Measurements from ENCODE around the gene NATD1.

Gene NATD1

DNA sequence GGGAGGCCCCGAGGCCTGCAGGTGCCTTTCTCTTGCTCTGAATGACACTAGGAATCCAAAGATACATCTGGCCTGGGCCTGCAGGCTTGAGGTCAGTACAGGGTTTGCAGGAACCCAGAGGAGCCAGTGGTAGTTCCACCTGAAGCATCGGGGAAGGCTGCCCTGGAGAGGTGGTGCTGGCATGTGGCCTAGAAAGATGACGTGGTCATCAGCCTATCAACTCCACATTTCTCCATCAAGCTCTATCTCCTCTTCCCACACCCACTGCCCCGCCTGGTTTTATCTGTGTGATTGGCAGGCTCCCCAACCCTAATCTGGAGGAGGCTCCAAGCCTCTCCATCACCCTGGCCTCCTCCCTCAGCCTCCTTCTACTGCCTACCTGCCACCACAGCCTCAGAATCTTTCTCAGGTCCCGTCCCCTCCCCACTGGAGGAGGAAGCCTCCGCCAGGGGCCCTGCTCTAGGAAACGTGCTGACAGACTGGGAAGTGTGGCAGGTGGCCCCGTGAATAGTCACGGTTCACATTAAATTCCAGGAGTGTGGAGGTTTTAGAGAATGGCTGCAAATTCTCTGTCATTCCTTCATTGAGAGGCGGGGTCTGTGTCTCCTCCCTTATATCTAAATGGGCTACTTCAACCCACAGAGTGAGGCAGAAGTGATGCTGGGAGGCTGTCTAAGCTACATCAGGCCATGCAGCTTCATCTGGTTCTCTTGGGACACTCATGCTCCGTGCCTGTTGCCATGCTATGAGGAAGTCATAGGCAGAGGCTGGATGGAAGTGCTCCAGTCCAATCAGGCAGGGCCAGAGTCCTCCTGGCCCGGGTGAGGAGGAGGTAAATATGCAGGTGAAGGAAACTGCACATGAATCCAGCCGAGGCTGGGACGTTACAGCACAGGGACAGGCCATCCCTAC, 19.9 kb upstream of the NATD1 start:
- no peak for DNase-seq

DNA sequence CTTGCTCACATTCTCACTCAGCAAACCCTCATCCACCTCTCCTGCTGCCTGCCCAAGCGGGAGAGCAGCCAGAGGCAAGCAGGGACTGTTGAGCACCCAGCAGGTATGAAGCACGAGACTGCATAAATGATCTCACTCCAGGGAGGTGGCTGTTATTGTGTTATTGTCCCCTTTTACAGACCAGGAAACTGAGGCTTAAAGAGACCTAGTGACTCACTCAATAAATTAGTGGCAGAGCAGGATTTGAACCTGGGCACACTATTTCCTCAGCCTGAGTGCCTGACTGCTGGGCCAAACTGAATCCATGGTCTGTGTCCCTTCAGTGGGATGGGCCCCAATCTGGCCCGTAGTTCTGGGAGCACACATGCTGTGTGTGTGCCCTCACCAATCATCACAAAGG, 19.0 kb upstream of the NATD1 start:
- no peak for DNase-seq

DNA sequence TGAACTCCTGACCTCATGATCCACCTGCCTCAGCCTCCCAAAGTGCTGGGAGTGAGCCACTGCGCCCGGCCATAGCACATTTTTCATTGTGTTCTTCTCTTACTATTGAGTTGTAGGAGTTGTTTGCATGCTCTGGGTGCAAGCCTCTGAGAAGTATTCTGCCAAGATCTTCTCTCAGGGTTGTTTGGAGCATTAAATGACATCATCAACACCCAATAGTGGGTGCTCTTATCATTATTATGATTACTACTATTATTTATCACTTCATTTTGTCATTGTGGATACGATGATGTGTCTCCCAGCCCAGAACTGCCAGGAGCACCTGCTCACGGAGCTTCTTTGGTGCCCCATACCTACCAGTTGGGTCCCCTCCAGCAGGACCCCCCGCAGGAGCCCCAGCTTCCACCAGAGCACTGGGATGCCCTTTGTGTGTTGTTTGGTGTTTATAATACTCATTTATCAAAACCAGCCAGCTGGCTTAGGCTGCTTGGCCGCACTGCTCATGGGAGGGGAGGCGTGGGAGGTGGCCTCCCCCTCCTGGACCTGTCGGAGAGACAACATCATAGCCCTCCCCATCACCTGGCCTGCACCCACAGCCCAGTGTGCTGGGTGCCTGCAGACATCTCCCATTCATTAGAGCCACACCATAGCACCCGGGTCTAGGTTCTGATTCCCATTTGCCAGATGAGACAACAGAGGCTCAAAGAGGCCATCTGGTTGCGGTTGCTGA, 18.4 kb upstream of the NATD1 start:
- no peak for DNase-seq

DNA sequence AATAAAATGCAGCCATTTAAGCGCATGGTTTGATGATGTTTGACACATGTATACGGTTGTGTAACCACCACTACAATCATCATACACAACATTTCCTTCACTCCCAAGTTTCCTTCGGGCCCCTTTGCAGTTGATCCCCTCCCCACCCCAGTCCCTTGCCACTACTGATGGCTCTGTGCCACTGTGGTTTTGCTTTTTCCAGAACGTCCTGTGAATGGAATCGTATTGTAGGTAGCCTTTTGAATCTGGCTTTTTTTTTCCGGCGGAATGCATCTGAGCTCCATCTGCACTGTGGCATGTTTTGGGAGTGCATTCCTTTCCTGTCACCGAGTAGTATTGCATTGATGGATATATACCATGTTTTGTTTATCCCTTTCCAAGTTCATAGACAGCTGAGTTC, 16.2 kb upstream of the NATD1 start:
- no peak for DNase-seq

DNA sequence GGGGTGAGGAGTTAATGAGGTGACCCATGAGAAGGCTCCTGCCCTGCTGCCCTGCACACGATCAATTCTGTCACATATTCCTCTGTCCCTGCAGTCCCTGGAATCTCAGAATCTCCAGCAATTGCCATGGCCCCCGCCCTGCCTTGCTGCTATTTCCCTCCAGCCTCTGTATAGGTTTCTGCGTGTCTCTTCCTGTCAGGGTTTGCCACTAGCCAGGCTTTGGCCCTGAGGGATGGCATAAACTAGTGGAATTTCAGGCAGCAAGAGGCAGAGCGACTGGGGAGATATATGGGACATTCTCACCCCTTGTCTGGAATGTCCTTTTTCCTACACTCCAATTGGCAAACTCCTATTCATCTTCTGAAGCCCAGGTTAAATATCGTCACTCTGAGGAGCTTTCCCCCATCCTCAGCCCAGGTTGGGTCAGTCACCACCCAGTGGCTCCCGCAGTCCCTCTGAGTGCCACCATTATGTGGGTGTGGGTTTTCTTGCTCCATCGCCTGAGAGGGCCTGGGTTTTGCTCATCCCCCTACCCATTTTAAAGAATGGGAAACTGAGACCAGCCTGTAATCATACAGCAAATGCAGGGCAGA, 15.5 kb upstream of the NATD1 start:
- no peak for DNase-seq

DNA sequence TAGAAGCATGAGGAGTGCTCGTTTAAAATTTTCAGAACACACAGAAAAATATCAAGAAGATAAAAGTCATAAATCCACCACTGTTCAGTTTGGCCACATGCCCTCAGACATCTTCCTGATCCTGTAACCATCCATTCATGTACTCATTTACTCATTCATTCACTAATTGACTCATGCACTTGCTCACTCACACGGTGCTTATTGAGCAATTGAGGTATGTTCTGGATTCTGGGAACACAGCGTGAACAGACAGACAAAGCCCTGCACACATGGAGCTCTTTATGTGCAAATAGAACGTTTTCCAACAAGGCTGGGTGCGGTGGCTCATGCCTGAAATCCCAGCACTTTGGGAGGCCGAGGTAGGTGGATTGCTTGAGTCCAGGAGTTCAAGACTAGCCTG, 10.2 kb upstream of the NATD1 start:
- no peak for DNase-seq

DNA sequence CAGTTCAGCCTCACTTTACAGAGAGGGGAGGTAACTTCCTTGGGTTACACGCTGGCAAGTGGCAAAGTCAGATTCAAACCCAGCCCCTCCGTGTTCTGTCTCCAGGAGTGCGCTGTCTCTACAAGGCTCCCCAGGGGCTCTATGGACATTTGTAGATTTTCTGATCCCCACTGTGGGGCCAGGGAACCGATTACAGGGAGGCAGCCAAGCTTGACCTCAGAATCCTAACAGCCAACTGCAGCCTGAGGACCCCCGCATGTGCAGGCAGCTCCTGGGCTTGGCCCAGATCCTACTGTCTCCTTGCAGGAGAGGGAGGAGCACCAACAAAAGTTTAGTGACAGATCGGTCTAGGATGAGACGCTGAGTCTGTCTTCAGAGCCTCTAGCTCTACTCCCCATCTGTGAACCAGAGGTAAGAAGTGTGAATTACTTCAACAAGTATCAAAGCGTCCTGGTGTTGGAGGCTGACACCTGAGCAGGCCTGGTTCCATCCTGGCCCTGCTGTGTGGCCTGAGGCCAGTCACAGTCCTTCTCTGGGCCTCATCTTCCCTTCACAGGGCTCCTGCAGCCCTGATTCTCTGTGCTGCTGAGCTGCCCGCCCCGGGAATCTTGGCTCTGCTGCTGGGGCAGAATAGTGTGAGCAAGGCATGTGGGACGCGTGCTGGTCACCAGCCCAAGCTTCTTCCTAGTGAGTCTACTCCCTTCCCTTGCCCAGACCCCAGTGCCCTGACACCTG, 9.2 kb upstream of the NATD1 start:
- no peak for DNase-seq

DNA sequence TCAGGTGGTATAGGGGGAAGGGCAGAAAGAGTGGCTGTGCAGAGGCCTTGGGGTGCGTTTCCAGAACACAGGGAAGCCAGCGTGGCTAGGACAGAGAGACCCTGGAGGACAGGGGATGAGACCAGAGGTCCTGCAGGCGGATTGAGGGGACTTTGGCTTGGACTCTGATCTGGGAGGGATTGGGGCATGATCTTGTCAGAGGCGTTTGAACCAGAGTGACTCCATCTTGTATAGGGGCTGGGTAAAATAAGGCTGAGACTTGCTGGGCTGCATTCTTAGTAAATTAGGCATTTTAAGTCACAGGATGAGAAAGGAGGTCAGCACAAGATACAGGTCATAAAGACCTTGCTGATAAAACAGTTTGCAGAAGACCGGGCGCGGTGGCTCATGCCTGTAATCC, 5.4 kb upstream of the NATD1 start:
- no peak for DNase-seq

DNA sequence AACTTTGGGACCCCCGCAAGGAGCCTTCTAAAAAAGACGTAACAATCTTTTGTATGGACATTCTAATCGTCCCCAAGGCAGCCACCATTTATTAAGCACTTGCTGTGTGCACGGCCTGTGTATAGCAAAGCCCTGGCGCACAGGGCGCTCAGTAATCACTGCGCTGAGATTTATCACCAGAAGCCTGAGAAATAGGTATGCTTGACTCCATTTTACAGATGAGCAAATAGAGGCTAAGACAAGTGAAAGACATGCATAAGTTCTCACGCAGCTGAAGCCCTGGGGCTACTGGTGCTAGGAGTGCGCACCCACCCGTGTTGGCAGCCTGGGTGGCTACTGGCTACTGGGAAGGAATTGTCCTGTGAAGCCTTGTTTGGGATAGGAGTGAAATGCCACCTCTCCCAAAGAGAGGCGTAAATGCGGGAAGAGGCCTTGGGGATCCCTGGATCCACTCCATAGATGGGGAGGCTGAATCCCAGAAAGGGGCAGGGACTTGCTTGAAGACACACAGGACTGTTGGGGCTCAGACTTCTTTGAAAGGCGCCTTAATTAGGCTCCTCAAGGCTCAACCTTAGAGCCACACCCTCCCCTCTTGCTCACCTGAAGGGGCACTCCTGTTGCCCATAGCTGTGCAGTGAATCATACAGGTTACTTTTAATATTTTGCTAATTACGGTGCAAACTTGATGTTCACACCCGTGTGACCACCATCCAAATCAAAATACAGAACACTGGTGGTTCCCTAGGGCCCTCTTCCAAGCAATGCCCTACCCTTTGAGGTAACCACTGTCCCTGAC, 634 bp upstream of the NATD1 start:
- no peak for DNase-seq

DNA sequence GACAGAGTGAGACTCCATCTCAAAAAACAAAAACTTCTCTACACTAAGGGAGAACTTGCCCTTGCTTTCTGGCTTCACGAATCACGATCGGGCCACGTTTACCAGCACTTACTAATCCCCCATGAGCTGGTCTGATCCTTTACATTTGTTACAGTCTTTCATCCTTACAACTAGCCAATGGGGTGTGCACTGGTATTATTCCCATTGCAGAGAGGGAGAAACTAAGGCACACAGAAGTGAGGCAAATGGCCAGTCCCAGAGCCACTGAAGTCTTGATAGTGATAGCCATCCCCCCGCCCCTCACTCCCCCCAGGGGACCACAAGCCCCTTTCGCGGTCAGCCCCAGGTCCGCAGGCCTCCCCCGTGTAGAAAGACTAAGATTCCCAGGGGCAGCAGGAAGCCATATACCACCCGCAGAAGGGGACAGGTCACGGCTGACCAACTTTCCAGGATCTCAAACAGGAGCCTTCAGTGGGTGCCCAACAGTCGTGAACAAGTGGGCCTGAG, 868 bp downstream of the NATD1 start:
- no peak for DNase-seq

DNA sequence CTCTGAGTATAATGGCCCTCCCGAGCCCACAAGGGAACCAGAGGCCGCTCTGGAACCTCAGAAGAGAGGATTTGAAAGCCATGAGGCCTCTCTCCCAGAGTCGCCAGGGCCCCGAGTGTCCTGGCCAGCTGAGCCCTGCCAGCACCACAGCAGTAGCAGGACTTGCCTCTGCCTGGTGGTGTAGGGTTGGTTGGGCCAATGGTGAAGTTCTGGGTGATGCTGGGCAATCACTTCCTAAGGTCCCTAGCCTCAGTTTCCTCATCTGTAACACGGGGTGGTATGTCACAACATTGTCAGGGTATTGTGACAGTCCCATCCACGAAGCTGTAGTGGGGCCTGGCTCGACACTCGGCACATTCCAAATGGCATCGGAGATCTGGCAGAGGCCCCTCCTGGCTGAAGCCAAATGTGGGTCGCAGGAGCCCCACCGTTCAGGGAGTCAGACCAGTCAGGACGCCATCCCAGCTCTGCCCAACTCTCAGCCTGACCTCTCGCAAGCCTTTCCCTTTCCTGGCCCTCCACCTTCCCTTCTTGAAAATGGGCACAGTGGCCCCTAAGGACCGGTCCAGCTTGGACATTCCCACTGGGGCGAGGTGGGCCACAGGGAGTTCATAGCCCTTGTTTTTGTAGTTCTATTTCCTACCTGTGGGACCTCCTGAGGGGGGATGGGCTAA, 1.7 kb downstream of the NATD1 start:
- DNase-seq = no peak

DNA sequence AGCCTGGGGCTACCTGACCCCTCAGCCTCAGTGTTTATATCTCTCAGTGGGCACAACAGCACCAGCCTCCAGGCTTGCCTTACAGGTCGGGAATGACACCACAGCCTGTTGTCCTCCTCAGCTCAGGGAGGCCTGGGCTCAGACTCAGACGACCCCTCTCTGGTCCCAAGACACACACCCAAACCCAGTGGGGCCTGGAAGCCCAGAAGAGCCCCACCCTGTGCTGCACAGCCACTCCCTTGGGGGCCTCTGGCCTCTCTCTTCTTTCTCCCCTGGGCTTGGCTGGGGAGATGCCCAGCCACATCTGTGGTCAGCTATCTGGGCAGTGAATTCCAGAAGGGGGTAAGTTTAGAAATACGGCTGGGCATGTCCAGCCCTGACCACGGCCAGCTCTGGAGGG, 2.4 kb downstream of the NATD1 start:
- DNase-seq = no peak

DNA sequence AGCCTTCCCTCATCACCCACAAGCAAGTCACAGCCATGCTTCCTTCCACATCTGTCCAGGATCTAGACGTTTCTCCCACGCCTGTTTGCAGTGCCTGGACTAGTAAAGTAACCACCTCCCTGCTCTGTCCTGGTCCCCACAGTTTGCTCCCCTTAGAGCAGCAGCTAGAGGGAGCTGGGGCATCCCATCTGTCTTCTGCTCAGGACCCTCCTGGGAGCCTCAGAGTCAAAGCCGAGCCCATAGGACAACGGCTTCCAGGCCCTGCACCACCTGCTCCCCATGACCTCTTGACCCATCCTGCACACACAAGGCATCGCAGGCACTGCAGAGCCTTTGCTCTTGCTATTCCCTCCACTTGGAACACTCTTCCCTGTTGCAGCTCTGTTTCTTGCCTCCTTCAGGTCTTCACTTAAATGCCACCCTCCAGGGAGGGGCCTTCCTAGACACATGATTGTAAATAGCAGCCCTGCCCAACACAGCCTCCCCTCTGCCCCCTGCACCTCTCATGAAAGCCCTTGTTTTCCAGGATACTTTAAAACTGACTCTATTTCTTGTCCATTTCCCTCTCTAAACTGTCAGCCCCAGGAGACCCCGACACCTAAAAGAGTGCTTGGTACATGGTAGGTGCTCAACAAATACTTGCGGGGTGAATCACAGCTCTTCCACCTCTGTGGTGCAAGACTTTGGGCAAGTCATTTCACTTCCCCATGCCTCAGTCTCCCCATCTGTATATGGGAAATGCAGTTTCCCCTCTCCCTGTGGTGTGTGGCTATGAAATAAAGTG, 3.1 kb downstream of the NATD1 start:
- DNase-seq = no peak

DNA sequence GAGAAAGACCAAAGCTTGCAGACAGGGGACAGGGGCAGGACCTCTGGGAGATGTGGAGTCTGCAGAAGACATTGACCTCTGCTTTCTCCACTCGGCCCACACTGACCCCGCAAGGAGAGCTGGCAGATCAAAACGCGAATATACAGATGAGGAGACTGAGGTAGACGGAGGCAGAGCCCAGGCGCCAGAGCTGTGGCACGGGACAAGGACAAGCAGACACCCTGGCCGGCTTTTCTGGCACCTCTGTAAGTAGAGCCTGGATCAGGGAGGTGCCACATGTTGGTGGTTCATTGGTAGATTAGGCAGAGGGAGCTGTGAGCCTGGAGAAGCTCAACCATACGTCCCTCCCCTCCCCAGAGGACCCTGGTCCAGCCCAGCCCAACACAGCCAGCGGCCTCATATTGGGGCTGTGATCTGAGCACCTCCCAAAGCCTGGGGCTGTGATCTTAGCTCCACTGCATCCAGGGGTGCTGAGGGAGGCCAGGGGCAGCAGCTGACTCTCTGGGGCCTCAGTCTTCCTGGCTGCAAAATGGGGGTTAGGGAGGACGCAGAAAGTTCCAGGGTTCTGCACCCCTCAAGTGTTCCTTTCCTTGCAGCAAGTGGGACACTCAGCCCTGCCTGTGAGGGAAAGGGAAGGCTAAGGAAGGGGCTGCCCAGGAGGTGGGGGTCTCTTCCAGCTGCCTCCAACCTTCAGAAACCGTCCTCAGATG, 4.0 kb downstream of the NATD1 start:
- DNase-seq = no peak

DNA sequence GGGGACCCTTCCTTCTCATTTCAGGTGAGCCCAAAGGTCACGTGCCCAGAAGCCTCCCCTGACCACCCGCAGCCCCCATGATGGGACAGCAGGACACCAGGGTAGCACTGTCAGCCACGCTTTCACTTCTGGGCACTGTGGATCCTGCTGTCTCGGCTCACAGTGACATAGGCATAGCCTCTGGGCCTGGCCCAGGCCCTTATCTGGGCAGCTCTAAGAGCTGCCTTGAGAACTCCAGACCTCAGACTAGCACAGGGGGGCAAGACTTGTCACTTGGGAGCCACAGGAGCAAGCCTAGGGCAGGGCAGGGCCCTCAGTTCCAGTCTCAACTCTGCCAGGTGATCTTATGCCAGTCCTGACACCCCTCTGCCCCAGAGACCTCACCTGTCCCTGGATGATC, 4.7 kb downstream of the NATD1 start:
- no peak for DNase-seq

DNA sequence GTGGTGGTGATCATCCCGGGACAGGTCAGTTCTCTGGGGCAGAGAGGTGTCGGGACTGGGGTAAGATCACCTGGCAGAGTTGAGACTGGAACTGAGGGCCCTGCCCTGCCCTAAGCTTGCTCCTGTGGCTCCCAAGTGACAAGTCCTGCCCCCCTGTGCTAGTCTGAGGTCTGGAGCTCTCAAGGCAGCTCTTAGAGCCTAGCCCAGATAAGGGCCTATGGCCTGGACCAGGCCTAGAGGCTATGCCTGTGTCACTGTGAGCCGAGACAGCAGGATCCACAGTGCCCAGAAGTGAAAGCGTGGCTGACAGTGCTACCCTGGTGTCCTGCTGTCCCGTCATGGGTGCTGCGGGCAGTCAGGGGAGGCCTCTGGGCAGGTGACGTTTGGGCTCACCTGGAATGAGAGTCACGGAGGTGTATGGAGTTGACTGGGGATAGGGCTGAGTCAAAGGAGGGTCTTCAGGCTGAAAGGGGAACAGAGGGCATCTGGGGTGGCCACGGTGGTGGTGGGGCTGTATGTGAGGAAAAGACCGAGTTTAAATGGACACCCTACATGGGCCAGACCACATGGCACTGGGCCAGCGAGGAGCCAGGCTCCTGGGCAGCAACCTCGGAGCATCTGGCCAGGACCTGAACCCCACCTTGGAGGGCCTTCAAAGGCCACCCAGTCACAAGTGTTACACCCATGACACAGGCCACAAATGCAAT, 5.5 kb downstream of the NATD1 start:
- no peak for DNase-seq

DNA sequence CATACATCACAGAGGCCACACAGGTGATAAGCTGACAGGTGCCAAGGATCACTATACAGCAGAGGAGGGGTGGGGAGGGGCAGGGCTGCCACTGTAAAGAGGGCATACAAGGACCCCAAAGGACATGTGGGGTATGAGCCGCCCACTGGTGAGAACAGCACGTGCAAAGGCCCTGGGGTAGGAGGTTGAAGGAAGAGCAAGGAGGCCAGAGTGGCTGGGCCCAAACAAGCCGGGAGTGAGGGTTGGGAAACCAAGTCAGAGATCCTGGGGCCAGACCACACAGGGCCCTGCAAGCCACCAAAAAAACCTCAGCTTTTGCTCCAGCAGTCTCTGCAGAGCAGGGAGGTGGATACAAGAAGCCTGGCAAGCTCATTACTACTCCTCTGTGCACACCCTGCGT, 6.5 kb downstream of the NATD1 start:
- no peak for DNase-seq

DNA sequence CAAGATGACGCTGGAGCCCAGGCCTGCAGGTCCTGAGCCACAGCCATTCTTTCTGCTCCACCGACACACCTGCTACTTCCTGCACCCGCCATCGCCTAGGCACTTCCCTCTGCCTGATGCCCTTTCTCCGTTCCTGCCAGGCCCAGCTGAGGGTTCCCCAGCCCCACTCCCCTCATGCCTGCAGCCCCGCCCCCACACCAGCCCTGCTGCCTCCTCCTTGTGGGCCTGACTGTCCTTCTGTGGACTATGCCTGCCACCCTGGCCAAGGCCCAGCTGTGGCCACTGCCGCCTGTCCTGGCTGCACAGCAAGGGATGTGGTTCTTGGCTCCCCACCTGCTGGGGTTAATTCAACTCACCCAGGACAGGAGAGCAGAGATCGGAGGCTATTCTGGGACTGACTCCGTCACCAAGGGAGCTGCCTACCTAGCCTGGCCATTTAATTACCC, 7.5 kb downstream of the NATD1 start:
- DNase-seq = no peak

Measured in NCI-H524 treated with DMSO at 0.1 percent for 48 hours (cell line).